Ectodermal cell (in vitro differentiated cells): ENCODE data around the gene IKBKE.

Experiments used
- H3K27ac ChIP-seq: 2 replicates; pipeline ENCODE4 v1.7.0; 2013; ENCODE audit warnings: mild to moderate bottlenecking, low read depth, low read length; ENCODE audit not compliant: insufficient read depth, poor library complexity, severe bottlenecking
- H3K27me3 ChIP-seq: 2 replicates; pipeline ENCODE4 v1.7.0; 2013; ENCODE audit warnings: mild to moderate bottlenecking, low read length; ENCODE audit not compliant: insufficient read depth, control insufficient read depth, poor library complexity, severe bottlenecking
- H3K36me3 ChIP-seq: one replicate; pipeline ENCODE4 v1.7.0; 2013; ENCODE audit warnings: low read length; ENCODE audit not compliant: control insufficient read depth, insufficient read depth
- H3K4me1 ChIP-seq: one replicate; pipeline ENCODE4 v1.7.0; 2013; ENCODE audit warnings: low read length; ENCODE audit not compliant: control insufficient read depth, insufficient read depth
- H3K4me3 ChIP-seq: 2 replicates; pipeline ENCODE4 v1.7.0; 2013; ENCODE audit warnings: low read depth, low read length, control low read depth; ENCODE audit not compliant: insufficient read depth
- H3K9me3 ChIP-seq: 2 replicates; pipeline ENCODE4 v1.7.0; 2013; ENCODE audit warnings: mild to moderate bottlenecking, low read length, moderate library complexity; ENCODE audit not compliant: control insufficient read depth
- WGBS, 2 experiments: methylation state at CpG; one replicate each; pipeline ENCODE4 v1.1.7; 2013; ENCODE audit warnings: missing lambda C conversion rate in 2 of 2; 5-methylcytosine and 5-hydroxymethylcytosine counted together

IKBKE gene

DNA sequence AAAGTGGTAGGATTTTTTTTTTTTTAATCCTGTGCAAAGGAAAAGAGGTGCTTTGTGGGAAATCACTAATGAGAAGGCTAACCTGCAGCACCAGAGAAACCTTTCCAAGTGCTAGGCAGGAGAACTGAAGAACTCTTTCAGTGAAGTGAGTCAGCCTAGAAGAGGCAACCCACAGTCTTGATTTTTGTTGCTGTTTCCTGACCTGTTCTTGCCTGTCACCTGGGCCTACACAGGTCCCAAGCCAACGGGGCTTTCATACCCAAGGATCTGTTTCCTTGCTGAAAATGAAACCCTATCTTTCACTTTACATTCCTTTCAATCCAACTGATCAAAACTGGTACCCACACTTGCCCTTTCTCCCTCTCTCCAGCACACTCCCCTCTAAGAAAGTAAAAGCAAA, 7.1 kb upstream of the IKBKE start:
- no peaks in the 10 kb centered on the region for H3K9me3 ChIP-seq
- no peak overlapping the region for H3K4me3 ChIP-seq
- WGBS, 2 experiments = 79 to 93% methylated on average over 1 of the region's 1 CpG
- H3K36me3 ChIP-seq = peaks cover 5% of the 10 kb centered on the region
- H3K27ac ChIP-seq = no peak overlapping the region
- no peaks in the 10 kb centered on the region for H3K27me3 ChIP-seq
- no peaks in the 10 kb centered on the region for H3K4me1 ChIP-seq

DNA sequence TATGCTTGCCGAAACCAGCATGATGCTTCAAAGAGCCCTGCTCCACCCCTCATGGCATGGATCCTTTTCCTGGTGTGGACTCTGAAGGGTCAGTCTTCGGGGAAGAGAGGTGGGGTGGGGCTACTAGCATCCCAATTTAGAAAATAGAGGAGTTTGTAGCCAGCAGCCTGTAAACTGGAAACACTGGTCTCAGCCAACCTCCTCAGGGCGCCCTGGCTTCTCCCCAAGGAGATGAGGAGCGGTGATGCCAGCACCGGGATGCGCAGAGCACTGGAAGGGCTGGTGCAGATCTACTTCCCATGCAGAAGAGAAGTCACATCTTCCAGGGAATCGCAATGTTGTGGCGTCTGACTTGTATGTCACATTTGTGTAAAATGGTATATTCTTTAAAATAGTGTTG, 6.4 kb upstream of the IKBKE start:
- H3K9me3 ChIP-seq = no peaks in the 10 kb centered on the region
- no peaks in the 10 kb centered on the region for H3K27me3 ChIP-seq
- 92 to 96% methylated on average over 8 of the region's 8 CpGs for WGBS, 2 experiments
- no peak overlapping the region for H3K27ac ChIP-seq
- H3K36me3 ChIP-seq = peaks cover 1% of the 10 kb centered on the region
- no peaks in the 10 kb centered on the region for H3K4me1 ChIP-seq
- no peak overlapping the region for H3K4me3 ChIP-seq

DNA sequence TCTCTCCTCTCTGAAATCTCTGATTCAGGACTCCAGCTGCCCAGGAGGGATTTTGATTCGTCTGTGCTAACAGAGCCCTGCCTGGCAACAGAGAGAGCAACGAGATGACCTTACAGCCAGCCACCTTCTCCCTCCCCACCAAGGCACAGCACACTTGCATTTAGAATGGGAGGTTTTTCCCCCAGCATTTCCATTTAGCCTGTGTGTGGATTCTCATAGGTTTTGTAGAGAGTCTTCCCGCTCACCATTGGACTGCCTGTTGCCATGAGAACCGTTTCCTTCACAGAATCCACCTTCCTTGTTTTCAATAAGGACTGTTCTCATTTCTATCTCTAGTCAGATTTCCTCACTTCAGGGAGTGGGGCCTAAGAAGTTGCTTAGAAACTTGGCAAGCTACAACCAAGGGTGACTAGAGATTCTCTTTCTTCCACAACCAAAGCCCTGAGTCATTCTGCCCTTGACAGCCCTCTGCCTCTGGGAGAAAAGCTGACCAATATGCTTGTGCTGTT, 5.8 kb upstream of the IKBKE start:
- no peaks in the 10 kb centered on the region for H3K9me3 ChIP-seq
- no peak overlapping the region for H3K27ac ChIP-seq
- H3K27me3 ChIP-seq = no peaks in the 10 kb centered on the region
- H3K36me3 ChIP-seq = no peaks in the 10 kb centered on the region
- WGBS, 2 experiments = 66 to 84% methylated on average over 4 of the region's 4 CpGs
- H3K4me1 ChIP-seq = peaks cover 4% of the 10 kb centered on the region
- no peak overlapping the region for H3K4me3 ChIP-seq

DNA sequence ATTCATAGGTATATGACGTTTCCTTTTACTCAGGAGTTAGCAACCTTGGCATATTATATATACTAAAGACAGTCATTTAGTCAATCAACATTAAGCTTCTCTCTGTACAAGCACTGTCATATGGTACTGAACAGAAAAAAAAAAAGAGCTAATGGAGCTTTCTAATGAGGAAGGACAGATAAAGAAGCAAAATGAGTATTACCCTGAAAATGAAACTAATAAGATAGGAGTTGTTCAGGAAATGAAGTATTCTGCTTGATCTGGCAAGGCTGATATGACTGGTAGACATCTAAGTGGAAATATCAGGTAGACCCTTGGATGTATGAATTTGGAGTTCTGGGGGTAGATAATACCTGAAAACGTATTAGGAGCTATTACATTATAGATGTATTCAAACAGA, 4.3 kb upstream of the IKBKE start:
- H3K27me3 ChIP-seq = no peaks in the 10 kb centered on the region
- H3K4me3 ChIP-seq = no peak overlapping the region
- H3K36me3 ChIP-seq = no peaks in the 10 kb centered on the region
- peaks cover 18% of the 10 kb centered on the region for H3K4me1 ChIP-seq
- H3K27ac ChIP-seq = no peak overlapping the region
- 81 to 100% methylated on average over 1 to 2 of the region's 2 CpGs for WGBS, 2 experiments
- H3K9me3 ChIP-seq = no peaks in the 10 kb centered on the region

DNA sequence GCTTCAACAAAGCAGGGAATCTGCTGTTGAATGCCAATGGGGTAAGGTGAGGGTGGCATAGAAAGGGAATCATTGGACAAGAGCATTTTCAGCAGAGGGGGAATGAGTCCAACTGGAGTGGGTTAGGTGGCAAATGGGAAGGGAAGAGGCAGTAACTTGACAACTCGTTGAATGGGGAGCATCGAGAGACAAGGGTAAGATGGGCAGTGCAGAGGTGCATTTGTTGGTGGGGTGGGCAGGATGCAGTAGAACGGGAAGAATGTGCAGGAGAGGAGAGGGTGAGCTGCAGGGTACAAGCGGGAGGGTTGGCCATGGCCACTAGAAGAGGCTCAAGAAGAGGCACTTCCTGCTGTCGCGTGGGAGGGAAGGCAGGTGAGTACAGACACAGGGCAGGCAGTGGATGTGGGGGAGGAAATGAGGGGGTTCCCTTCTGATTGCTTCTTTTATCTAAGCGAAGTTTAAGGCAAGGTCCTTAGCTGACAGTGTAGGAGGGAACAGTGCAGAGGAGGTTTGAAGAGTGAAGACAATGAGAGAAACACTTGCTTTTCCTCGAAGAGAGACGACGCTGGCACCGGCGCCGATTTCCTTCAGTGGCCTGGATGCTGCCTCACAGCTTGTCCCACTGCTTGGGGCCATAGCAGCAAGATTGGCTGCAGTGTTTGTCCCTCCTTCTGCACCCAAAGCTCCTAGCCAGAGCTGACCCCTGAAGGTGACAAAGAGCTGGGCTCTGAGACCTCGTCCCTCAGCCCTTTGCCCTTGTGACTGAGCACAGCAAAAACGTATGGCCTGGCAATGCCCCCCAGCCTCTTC, 3.2 kb upstream of the IKBKE start:
- Histone ChIP-seq H3K36me3 (no peaks in the 10 kb centered on the region), H3K9me3 (no peaks in the 10 kb centered on the region), H3K4me1 (peaks cover 27% of the 10 kb centered on the region), H3K27me3 (no peaks in the 10 kb centered on the region), H3K4me3 (no peak overlapping the region), H3K27ac (no peak overlapping the region)
- whole genome bisulfite sequencing, 2 experiments = 78% methylated on average over 15 of the region's 15 CpGs

DNA sequence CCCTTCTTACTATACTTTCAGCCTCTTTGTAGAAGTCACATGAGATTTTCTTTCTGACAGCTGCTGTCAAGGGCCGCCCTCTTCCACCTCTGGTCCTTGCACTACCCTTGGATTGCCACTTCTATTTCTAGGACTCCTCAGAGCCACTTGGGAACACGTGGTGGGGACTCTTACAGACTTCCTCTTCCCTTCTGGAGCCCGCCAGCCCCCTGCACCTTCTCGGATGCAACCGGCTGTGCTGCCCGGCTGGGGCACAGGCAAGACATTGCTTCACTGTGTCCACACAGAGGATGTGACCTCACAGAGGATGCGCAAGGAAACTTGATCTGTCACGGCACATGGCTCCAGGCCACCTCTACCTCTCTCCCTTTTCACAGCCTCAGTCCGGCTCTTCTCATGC, 2.4 kb upstream of the IKBKE start:
- Histone ChIP-seq H3K36me3 (no peaks in the 10 kb centered on the region), H3K4me1 (peaks cover 35% of the 10 kb centered on the region), H3K9me3 (no peaks in the 10 kb centered on the region), H3K4me3 (no peak overlapping the region), H3K27me3 (no peaks in the 10 kb centered on the region), H3K27ac (no peak overlapping the region)
- 80 to 81% methylated on average over 9 of the region's 9 CpGs for WGBS, 2 experiments

DNA sequence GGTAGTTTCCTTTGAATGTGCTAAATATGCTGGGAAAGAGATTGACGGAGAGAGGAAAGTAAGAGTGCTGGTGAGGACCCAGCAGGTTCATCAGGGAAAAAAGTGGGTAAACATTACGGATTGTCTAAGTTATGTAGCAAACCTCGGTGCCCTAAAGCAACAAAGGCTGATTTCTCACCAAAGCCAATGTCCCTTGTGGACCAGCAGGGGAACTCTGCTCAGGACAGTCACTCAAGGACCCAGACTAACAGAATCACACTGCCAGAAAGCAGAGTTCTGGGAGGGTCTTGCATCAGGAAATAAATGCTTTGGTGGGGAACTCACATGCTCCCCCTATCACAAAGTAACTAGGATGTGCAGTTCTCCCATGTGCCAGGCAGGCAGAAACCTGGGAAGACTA, 1.7 kb upstream of the IKBKE start:
- no peak overlapping the region for H3K4me3 ChIP-seq
- peaks cover 39% of the 10 kb centered on the region for H3K4me1 ChIP-seq
- H3K27ac ChIP-seq = no peak overlapping the region
- H3K27me3 ChIP-seq = no peaks in the 10 kb centered on the region
- no peaks in the 10 kb centered on the region for H3K9me3 ChIP-seq
- no peaks in the 10 kb centered on the region for H3K36me3 ChIP-seq
- 87 to 90% methylated on average over 3 of the region's 3 CpGs for WGBS, 2 experiments

DNA sequence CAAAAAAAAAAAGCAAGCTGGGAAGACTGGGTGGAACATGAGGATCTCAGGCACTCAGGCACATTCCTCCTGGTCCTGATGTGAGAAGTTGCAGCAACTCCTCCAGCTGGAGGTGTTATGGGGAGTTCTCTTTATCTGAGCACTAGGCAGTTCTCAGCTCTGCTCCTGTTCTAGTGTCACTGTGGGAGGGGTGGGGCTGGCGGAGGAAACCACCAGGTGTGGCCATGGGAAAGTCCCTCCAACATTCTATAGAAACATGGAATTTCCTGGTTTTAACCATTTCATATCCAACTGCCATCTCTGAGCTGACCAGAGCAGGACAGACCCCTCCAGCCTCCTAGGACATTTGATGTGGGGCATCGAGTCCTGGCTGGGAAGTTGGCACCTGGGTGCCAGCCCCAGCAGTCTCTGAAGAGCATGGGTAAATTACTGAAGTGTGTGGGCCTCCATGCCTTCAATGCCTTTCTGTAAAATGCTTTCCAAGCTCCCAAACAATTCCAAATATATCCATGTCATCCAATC, 804 bp upstream of the IKBKE start:
- WGBS, 2 experiments = 64 to 82% methylated on average over 2 of the region's 2 CpGs
- no peak overlapping the region for H3K4me3 ChIP-seq

DNA sequence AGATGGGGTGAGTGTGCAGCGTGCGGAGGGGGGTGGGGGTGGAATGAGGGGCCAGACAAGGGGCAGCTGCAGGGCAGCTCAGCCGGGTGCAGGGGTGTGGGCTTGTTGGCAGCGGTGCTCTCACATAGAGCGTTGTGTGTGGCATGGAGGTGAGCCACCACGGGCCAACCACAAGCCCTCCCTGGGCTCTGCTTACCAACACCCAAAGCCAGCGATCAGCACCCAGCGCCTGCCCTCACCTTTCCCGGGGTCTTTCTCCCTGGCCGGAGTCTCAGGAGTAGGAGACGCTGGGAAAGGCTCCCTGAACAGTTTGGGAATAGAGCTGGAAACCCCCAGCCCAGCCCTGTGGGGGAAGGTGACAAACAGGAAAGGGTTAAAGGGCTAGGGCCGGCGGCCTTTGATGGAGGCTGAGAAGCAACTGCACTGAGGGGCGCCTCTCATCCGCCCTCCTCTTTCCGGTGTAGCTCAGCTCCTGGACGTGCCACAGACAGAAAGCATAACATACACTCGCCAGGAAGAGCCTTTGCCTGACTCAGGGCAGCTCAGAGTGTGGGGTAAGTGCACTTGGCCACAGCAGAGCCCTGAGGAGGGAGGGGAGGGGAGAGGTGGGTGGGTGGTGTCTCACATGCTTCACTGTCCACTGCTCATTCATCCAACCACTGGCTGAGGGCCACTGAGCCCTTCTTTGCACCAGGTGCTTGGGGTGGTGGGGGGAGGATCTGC, 577 bp downstream of the IKBKE start:
- 1 to 3% methylated on average over 18 of the region's 18 CpGs for WGBS, 2 experiments
- peak overlapping the region; percentile 44 for H3K4me3 ChIP-seq
- no peaks in the 10 kb centered on the region for H3K36me3 ChIP-seq
- no peaks in the 10 kb centered on the region for H3K27me3 ChIP-seq
- H3K9me3 ChIP-seq = no peaks in the 10 kb centered on the region
- peaks cover 39% of the 10 kb centered on the region for H3K4me1 ChIP-seq
- H3K27ac ChIP-seq = no peak overlapping the region

More for the DNA sequence above, 804 bp upstream of the IKBKE start:
- Histone ChIP-seq H3K27me3 (no peaks in the 10 kb centered on the region), H3K4me1 (peaks cover 39% of the 10 kb centered on the region), H3K27ac (no peak overlapping the region), H3K36me3 (no peaks in the 10 kb centered on the region), H3K9me3 (no peaks in the 10 kb centered on the region)

DNA sequence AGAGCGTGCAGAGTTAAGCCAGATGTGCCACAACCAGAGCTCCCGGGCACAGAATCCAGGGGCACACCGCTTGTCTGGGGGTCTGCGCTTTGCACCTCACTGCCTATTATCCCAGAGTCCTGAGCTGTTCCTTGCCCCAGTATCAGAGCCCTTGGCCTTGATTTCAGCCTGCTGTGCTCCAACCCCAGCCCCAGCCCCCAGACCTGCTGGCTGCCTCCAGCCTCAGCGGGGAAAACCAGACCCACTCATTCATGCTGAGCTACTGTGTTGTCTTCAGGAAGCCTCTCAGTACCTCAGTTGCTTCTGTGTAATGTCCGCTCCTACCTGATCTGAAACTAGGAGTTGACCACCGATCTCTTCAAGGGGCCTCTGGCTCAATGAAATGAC, 1.1 kb downstream of the IKBKE start:
- H3K4me1 ChIP-seq = peaks cover 39% of the 10 kb centered on the region
- no peak overlapping the region for H3K27ac ChIP-seq
- 28 to 35% methylated on average over 7 of the region's 7 CpGs for WGBS, 2 experiments
- H3K4me3 ChIP-seq = peak overlapping the region; percentile 44
- H3K9me3 ChIP-seq = no peaks in the 10 kb centered on the region
- no peaks in the 10 kb centered on the region for H3K36me3 ChIP-seq
- no peaks in the 10 kb centered on the region for H3K27me3 ChIP-seq
